ENCODE measurements around the gene UBE2V1.
"Not testable (repeated sequence)": the region's sequence is repeated elsewhere in the genome, so short reads cannot be mapped to it uniquely, and the experiment has no call there.

UBE2V1 gene

DNA sequence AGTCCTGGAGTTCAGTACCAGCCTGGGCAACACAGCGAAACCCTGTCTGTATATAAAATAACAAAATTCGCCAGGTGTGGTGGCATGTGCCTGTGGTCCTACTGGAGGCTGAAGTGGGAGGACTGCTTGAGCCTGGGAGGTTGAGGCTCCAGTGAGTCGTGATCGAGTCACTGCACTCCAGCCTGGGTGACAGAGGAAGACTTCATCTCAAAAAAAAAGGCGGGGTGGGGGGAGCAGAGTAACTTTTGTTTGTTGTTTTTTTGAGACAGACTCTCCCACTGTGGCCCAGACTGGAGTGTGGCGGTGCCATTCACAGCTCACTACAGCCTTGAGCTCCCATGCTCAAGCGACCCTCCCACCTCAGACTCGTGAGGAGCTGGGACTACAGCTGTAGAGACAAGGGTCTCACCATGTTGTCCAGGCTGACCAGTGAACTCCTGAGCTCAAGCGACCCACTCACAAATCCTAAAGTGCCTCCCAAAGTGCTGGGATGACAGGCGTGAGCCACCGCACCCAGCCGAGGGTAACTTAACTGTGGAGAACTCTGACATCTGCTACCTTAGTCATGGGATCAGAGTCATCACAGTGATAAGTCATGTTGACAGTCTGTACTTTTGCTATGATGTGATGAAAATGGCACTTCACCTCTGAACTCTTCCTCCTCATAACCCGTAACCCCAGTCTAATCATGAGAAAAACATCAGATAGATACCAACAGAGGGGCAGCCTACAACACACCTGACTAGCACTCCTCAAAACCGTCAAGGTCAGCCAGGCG lies 24.1 kb upstream of the UBE2V1 start:
- no peak for DNase-seq

DNA sequence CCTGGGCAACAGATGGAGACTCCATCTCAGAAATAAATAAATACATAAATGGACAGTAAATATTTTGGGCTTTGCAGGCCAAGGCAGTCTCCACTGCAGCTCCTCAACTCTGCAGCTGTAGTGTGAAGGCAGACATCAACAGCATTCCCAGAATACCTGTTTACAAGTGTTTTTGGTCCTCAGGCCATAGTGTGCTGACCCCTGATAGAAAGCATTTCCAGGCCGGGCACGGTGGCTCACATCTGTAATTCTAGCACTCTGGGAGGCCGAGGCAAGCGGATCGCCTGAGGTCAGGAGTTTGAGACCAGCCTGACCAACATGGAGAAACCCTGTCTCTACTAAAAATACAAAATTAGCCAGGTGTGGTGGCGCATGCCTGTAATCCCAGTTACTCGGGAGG lies 22.2 kb upstream of the UBE2V1 start:
- not testable (repeated sequence) for DNase-seq

DNA sequence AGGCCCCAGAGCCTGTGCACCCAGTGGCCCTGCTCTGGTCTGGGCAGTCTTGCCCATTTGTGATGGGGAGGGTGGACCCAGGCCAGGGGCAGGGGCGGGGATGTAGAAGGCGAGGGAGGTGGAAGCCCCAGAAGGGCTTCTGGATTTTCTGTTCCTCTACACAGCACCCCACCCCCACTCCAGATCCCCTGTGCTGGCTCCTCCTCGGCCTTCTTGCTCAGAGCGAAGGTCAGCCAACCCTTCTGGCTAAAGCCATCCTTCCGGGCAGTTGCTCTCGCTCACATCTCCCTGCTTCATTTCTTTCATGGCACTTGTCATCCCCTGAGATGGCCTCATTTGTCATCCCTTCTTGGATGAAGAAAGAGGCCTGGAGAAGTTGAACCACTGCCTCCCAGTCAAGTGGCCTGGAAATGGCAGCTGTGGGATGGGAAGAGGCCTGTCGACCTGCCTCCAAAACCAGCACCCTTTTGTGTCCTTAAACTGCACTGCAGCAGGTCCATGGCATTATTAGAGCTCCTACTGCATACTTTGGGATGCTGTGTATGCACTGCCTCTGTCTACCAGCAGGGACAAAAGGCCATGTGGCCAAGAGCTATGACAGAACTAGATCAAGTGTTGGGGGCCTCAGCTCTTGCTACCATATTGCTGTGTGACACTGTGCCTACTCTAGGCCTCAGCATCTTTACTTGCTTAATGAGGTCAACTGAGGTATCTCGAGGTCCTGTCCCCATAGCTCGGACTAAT lies 20.7 kb upstream of the UBE2V1 start:
- DNase-seq, result no peak

DNA sequence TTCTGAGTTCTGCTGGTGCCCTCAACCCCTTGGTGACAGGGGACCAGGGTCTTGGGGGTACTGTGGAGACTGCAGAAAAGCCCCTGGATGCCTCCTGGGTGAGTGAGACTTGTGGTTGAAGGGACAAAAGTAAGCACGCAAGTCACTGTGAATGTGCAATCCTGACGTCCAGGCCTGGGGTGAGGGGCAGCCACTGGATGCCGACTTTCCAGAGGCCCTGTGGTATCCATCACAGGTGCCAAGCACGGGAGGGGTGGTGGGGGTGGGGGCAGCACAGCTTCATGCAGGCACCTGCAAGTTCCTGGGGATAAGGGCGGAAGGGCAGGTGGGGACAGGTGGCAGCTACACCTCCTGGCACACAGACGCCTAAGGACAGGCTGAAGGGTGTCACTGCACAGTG lies 20.1 kb upstream of the UBE2V1 start:
- DNase-seq, result no peak

DNA sequence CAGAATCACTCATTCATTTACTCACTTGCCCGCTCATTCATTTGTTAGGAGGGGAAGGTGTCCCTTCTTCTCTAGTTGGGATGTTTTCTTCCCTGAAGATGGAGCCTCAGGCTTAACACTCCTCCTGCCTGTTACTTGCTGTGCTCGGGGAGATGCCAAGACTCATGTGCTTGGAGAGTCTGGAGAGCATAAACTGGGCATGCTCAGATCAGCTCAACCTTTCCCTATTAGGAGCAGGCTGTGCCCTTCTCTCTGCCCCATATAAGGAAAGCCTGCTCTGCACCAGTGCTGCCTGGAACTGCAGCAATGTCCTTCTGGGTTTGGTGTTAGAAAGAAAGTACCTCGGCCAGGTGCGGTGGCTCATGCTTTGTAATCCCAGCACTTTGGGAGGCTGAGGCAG lies 18.0 kb upstream of the UBE2V1 start:
- no peak for DNase-seq

DNA sequence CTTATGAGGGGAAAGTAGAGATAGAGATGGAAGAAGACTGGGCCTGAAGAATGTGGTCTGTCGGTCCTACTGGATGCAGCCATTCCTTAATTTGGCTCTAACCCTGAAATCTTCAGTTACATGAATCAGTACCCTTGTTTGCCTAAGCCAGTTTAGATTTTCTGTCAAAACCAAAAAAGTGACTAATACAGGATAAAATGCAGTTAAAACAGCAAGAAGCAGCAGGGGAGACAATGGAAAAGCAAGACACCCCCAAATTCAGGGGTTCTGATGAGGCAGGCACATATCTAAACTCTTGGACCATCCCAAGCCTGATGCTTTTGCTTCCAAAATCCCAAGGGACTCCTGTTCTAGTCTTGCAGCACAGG lies 17.4 kb upstream of the UBE2V1 start:
- no peak for DNase-seq

DNA sequence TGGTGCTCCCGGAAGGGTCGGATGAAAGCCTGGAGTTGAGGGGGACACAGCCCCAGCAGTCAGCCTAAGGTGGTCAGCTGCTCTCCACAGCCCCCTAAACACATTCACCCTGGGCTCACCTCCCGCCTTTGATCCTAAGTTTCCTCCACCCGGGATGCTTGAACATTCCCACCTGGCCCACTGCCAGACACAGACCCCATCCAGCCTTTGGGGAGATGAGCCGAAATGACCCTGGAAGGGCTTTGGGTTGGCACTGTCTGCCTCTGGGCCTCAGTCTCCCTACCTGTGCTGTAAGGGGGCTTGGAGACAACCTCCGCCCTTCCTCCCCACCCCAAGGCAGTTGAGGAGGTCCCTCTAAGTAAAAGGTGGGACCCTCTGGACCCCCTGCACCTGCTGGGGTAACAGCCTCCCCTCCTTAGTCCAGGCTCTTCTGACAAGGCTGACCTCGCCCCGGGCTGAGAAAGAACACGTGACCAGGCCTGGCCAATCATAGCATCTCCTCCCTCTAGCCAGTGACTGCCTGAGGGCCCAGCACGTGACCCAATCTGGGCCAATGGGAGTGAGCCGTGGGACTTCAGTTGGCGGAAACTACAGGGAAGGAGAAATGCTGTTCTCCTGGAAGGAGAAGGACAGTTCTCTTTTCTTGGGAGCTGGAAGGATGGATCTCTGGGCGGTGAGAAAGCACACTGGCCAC lies 16.9 kb upstream of the UBE2V1 start:
- DNase-seq, result no peak

DNA sequence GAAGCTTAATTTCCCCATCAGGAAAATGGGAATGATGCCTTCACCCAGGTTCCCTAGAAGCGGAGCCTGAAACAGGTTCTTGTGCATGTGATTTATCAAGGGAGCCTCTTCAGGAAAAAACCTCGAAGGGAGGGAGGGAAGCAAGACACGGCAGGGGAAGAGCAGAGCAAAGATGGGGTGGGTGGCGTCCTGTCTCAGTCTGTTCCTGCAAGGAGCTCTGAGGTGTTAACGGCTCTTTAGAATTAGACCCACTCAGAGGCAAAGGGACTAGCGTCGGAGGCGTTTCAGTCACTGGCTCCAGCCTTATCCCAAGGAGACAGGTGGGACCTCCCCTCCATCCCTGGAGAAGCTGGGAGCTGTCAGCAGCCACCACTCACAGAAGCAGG lies 15.6 kb upstream of the UBE2V1 start:
- DNase-seq, result no peak

DNA sequence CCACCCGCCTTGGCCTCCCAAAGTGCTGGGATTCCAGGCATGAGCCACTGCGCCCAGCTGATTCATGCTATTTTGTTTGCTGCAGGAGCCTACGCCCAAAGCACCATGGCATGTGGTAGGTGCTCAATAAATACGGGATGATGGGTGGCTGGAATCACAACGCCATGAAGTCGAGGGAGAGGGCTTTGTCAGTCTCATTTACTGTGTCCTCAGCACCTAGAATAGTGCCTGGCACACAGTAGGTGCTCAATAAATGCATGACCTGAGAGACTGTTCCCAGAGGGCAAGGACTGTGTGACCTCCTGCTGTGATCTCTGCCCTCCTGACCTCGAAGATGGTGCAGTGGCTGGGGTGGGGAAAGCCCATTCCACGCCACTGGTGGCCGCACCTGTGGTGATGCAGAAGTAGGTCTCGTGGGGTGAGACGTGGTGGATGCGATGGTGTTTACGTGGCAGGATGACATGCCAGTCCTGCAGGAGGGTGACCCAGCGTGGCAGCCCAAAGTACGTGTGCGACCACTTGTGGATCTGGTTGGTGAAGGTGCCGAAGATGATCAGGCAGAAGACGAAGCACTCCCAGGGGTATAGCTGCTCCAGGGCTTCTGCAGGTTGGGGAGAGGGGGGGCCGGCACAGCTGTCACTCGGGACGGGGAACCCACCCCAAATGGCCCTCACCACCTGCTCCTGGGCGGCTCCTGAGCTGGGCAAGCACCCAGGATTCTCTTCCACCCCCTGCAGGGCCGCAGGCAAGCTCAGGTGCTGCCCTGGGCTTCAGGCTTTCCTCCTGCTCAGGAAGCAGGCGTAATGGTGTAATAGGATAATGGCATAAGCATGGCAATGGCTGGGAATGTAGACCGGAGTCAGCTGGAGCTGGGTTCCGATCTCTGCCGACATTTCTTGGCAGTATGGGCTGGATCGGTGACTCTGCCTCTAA lies 14.9 kb upstream of the UBE2V1 start:
- DNase-seq, result no peak

DNA sequence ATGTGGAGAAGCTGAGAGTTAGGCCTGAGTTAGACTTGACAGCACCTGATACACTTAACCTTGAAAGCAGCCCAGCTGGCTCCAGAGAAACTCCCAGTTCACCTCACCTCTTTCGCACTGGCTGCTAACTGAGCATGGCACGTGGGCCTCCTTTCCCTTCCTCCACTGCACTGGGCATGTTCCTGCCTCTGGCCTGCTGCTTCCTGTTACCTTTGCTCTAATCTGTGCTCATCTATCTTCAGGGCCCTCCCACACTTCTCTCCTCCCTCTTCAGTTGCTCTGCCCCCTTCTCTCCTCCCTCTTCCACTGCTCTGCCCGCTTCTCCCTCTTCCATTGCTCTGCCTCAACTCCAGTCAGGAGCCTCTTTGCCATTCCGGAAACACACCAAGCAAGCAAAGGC lies 13.7 kb upstream of the UBE2V1 start:
- no peak for DNase-seq

DNA sequence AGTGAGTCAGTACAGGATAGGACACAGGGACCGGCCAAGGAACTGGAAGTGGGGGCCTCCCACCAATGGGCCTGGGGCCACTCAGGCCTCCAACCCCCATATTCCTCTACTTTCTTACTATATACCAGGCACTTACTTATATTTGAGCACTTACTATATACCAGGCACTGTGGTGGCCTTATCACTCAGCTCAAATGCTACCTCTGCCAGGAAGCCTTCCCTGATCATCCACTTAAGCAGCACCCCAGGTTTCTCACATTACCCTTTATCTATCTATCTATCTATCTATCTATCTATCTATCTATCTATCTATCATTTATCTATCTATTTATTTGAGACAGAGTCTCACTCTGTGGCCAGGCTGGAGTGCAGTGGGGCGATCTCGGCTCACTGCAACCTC lies 12.3 kb upstream of the UBE2V1 start:
- no peak for DNase-seq

DNA sequence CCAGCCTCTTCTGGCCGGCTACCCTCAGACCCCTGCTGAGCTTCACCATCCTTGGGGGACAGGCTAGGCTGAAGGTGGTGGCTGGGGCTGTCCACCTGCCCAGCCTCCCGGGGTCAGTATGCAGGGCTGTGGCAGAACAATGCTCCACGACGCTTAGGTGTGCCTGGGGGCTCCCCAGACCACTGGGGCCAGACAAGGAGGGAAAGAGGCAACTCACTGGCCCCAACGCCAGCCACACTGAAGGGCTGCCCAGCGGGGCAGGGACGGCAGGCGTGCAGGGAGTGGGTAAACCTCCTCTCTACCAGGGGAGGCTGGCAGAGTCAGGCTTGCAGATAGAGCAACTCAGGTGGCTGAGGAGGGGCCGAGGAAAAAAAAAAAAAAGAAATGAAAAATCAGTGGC lies 11.5 kb upstream of the UBE2V1 start:
- no peak for DNase-seq

DNA sequence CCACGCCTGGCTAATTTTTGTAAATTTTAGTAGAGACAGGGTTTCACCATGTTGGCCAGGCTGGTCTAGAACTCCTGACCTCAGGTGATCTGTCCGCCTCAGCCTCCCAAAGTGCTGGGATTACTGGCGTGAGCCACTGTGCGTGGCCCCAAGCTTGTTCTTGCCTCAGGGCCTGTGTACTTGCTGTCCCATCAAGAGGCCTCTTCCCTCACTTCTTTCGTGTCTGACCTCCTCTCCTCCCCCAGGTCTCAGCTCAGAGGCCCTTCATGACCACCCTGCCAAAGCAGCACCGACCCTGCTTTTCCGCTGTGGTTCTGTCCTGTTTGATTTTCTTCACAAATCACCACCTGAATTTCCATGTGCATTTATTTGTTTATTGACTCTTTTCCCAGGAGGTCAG lies 10.5 kb upstream of the UBE2V1 start:
- no peak for DNase-seq

DNA sequence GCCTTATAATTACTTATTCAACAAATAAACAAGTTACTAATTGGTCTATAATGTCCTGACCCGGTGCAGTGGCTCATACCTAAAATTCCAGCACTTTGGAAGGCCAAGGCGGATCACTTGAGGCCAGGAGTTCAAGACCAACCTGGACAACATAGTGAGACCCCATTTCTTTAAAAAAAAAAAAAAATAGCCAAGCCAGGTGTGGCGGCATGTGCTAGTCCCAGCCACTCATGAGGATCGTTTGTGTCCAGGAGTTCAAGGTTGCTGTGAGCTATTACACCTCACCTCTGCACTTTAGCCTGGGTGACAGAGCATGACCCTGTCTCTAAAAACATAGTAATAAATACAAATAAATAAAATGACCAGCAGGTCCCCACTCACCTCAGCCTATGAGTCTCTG lies 9.8 kb upstream of the UBE2V1 start:
- DNase-seq, result no peak

DNA sequence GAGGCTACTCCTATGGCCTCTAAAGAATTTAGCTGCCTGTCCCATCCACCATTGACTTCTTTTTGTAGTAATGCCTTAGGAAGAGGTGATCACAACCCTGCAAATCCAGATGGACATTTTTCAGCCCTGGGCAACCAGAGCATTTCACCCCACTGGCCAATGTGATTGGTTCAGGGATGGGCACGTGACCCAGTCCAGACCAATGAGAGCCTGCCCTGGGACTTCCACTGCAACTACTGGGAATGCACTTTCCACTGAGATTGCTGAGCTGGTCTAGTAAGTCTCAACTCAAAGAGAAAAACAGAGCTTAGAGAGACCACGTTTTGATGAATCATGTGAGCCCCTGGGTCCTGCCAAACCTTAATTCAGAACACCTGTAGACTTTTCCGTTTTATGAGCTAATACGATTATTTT lies 8.9 kb upstream of the UBE2V1 start:
- DNase-seq, result no peak

DNA sequence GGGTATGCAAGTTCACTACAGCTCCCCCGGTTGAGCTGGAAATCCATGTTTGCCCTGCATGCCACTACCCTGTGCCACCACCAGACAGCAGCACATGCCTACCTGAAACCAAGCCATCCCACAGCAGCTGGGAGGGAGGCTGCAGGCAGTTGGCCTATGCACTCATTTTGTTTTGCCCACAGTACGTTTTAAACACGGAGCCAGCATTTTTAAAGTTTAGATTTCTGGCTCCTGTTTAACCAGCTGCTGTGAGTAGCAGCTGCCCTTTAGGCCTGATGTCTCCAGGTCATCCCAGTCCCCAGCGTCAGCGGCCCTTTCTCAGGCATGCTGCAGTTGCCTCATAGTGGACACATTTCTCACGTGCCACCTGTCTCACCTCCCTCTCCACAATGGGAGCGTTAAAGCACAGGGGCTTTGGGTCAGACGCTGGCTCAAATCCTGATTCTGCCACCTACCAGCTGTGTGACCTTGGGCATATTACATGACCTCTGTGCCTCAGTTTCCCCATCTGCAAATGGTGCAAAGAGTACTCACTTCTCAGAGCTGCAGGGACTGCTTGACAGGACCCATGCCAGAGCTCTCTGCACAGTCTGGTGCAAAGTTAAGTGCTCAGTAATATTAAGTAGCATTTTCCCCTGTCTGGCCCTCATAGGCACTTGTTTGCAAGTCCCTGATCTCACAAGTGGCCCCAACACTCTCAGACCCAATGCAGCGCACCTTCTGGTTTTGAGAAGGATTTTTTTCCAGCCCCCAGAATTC lies 8.2 kb upstream of the UBE2V1 start:
- DNase-seq, result peak; percentile 47

DNA sequence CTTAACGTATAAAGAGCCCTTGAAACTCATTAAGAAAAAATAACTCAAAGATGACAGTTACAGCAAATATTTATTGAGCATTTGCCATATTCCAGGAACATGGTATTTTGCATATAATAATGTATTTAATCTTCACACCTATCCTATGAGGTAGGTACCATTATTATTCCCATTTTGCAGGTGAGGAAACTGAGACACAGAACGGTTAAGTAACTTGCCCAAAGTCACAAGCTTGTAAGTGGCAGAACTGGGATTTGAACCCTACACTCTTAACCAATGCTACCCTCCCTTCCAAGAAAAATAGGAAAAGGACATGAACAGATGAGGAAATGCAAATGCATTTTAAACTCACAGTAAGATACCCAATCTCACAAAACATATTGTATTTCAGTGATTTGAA lies 5.3 kb upstream of the UBE2V1 start:
- DNase-seq, result no peak

DNA sequence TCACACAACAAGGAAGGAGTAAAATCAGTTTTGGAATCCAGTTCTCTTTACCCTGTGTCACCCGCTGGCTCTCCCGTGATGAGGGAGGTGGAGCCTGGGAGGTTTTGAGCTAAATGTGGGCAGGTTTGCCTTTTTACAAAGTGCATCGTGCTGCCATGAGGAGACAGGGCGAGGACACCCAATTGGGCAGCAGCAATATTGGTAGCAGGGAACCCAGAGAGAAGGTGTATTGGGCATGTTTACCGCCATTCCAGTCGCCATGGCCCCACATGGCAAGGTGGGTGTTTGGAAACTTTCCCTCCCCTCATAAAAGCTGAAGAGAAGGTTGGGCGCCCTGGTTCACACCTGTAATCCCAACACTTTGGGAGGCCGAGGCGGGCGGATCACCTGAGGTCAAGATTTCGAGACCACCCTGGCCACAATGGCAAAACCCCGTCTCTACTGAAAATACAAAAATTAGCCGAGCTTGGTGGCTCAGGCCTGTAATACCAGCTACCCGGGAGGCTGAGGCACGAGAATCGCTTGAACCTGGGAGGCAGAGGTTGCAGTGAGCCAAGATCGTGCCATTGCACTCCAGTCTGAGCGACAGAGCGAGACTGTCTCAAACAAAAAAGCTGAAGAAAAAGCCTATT lies 3.5 kb upstream of the UBE2V1 start:
- no peak for DNase-seq

DNA sequence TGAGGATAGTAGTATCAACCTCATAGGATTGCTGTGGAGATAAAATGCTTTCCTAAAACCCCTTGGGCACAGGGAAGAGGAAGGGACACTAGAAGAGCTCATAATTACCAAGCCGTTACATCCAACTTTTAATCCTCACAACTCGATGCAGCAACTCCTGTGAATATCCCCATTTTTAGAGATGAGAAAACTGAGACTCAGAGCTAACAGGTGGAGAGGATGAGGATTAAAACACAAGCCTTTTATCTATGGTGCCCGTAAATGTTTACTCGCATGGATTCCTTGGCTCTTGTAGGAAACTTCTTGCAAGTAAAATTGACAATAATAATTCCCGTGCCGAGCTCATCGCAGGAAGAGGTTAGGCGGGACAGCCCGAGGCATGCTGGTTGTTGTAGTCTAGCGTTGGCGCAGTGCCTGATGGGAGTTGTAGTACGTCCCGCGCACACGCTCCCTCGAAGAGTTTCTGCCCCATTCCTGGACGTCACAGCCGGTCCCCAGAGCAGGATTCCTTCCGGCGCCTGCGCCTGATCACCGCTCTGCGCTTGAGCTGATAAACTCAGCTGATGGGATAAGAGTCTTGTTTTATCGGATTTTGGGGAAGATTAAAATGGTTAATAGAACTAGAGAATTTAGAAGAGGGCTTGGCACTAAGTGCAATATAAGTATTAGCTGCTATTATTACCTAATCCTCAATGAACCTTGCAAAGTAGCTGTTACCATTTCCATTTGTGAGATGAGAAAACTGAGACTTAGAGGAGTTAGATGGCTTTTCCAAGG lies 2.8 kb upstream of the UBE2V1 start:
- peak; percentile 85 for DNase-seq

DNA sequence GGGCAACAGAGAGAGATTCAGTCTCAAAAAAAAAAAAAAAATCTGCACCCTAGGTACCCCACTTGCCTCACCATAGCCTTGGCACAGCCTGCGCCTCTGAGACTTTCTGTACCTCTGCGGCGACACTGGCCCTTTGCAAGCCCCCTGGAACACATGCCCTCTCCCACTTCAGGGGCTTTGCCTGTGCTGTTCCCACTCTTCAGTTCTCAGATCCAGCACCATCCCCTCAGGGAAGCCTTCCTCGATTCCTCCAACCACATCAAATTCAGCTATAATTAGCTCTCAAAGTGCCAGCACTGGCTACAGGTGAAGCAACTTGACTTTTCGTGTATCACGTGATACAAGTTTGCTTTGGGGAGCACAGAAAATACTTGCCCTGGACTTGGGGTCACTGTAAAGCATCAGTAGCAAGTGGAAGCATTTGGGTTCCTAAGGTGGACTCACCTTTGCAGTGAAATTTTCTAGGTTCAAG lies 2.1 kb upstream of the UBE2V1 start:
- no peak for DNase-seq
